GM12874 (cell line): Measurements from ENCODE around the gene OBSCN.
A peak's percentile ranks its signal among the peaks of the same experiment; 100 is the strongest.

Source experiments
- TF ChIP-seq, protein P1 (sequence below): IDR thresholded peaks from 2 replicates; pipeline ENCODE4 v1.5.1; 2011; ENCODE audit warnings: low read depth, mild to moderate bottlenecking, control low read depth, low read length, moderate library complexity; ENCODE audit not compliant: insufficient read depth

Gene OBSCN

DNA sequence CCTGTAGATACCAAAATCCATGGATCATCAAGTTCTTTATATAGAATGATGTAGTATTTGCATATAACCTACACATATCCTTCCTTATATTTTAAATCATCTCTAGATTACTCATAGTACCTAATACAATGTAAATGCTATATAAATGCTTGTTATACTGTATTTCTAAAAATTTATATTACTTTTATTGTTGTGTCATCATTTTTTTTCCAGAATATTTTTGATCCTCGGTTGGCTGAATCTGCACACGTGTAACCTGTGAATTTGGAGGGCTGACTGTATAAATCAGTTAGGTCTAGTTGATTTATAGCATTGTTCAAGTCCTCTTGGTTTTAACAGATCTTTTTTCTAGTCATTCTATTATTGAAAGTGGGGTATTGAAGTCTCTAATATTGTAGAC, 23.3 kb downstream of the OBSCN start:
- TF ChIP-seq, protein P1, sequence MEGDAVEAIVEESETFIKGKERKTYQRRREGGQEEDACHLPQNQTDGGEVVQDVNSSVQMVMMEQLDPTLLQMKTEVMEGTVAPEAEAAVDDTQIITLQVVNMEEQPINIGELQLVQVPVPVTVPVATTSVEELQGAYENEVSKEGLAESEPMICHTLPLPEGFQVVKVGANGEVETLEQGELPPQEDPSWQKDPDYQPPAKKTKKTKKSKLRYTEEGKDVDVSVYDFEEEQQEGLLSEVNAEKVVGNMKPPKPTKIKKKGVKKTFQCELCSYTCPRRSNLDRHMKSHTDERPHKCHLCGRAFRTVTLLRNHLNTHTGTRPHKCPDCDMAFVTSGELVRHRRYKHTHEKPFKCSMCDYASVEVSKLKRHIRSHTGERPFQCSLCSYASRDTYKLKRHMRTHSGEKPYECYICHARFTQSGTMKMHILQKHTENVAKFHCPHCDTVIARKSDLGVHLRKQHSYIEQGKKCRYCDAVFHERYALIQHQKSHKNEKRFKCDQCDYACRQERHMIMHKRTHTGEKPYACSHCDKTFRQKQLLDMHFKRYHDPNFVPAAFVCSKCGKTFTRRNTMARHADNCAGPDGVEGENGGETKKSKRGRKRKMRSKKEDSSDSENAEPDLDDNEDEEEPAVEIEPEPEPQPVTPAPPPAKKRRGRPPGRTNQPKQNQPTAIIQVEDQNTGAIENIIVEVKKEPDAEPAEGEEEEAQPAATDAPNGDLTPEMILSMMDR: no peak

DNA sequence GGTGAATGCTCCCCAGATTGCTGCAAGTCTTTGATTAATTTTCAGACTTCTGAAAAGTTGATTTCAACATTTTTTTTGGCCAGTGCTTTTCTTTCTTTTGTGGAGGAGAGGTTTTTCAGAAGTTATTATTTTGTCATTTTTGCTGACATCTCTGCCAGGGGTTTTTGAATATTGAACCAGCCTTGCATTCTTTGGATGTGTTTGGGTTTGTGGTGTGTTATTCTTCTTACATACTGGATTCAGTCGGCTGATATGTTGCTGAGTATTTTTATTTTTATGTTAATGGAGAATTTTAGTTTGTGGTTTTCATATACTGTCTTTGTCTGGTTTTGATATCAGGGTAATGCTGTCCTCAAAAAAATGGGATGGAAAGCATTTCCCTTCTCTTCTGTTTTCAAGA, 25.3 kb downstream of the OBSCN start:
- TF ChIP-seq, protein P1: no peak

DNA sequence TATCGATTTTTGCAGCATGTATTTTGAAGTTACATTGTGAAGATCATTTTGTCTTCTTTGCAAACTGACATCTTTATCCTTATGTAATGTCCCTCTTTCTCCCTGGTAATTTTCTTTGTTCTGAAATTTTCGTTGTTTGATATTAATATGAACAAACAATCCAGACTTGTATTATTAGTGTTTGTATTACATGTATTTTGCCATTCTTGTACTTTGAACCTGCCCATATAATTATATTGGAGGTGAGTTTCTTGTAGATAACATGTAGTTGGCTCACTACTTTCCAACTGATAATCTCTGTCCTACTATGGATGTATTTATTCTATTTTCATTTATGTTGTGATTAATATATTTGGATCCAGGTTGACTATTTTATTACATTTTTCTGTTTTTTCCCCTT, 27.1 kb downstream of the OBSCN start:
- TF ChIP-seq, protein P1: no peak

GRCh38 chr1:228236744-228237143, 28.9 kb downstream of the OBSCN start:
- TF ChIP-seq, protein P1: peak; percentile 46

DNA sequence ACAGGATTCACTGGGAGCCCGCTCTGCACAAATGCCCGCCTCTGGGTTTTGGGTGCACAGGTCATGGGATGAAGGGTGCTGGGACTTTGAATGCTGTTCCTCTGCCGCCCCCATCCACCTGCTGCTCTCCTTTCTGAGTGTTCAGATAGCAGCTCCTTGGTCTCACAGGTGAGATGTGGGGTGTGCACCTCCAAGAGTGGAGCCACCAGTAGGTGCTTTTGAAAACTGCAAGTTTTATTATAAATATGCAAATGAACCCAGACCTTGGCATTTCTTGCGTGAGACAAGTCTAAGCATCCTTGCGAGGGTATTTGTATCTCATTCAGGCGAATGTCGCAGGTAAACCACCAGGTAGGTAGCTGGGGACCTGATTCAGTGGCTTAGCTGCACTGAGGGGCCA, 30.2 kb downstream of the OBSCN start:
- TF ChIP-seq, protein P1: no peak

DNA sequence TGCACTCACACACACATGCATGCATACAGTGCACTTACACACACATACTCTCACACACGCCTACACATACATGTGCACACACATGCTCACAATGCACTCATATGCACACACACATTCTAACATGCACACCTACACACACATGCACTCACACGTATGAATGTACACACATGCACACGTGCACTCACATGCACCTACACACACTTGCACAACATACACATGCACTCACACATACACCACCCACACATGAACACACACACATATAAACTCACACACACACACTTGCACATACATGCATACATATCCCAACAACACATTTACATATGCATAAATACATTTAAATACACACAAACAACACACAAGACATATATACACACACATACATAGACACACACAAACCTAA, 30.6 kb downstream of the OBSCN start:
- TF ChIP-seq, protein P1: no peak

- TF ChIP-seq, protein P1: no peak
These were observed 32.8 kb downstream of the OBSCN start for GRCh38 chr1:228240411-228241240.
